ENCODE measurements around the gene BCKDK. TPM values are rescaled to one million over a fixed set of nuclear protein-coding genes. Genes with fewer than 3 reads are reported as not detected.

The BCKDK gene
- total RNA-seq, 1 experiment from 2014 or later, result 58.3 TPM

- no peaks in the 10 kb centered on the region for H3K4me1 Mint-ChIP-seq
- ChIA-PET POLR2A (no interaction called here), CTCF (interaction anchor here (1.3 kb wide), 2 partner anchors 56 to 133 kb away, joined by 3 to 8 read pairs; no protein-coding TSS in a partner anchor)
- H3K36me3 Mint-ChIP-seq, result peaks cover 15% of the 10 kb centered on the region
- no peaks in the 10 kb centered on the region for H3K9me3 Mint-ChIP-seq
- ATAC-seq (no peak), DNase-seq (ENCODE audit: low spot score) (no peak)
- no peak overlapping the region for H3K27ac Mint-ChIP-seq
- no peaks in the 10 kb centered on the region for H3K27me3 Mint-ChIP-seq (ENCODE audit: low read depth)
- no peak overlapping the region for H3K4me3 Mint-ChIP-seq
- TF ChIP-seq SP1 (CRISPR knock-in tag; conservative IDR thresholded peaks at IDR 0.05) (no peak), ZNF423 (CRISPR knock-in tag; IDR thresholded peaks at IDR 0.05) (no peak), HMGA2 (CRISPR knock-in tag; IDR thresholded peaks at IDR 0.05) (no peak), RELA (CRISPR knock-in tag; IDR thresholded peaks at IDR 0.05; ENCODE audit: borderline replicate concordance) (no peak), ELF4 (CRISPR knock-in tag; IDR thresholded peaks at IDR 0.05; ENCODE audit: low read depth) (no peak), STAT6 (CRISPR knock-in tag; conservative IDR thresholded peaks at IDR 0.05; ENCODE audit: low read depth) (no peak)
- TF ChIP-seq, protein P1, sequence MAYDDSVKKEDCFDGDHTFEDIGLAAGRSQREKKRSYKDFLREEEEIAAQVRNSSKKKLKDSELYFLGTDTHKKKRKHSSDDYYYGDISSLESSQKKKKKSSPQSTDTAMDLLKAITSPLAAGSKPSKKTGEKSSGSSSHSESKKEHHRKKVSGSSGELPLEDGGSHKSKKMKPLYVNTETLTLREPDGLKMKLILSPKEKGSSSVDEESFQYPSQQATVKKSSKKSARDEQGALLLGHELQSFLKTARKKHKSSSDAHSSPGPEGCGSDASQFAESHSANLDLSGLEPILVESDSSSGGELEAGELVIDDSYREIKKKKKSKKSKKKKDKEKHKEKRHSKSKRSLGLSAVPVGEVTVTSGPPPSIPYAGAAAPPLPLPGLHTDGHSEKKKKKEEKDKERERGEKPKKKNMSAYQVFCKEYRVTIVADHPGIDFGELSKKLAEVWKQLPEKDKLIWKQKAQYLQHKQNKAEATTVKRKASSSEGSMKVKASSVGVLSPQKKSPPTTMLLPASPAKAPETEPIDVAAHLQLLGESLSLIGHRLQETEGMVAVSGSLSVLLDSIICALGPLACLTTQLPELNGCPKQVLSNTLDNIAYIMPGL (CRISPR knock-in tag; IDR thresholded peaks at IDR 0.05), result no peak
Observed at GRCh38 chr16:31086629-31086906, 21.6 kb upstream of the BCKDK start.

GRCh38 chr16:31087481-31087880, 20.7 kb upstream of the BCKDK start:
- Mint-ChIP-seq H3K9me3 (no peaks in the 10 kb centered on the region), H3K4me1 (no peaks in the 10 kb centered on the region), H3K27ac (no peak overlapping the region), H3K4me3 (no peak overlapping the region), H3K36me3 (peaks cover 12% of the 10 kb centered on the region), H3K27me3 (ENCODE audit: low read depth) (no peaks in the 10 kb centered on the region)
- ChIA-PET POLR2A (no interaction called here), CTCF (no interaction called here)
- DNase-seq (ENCODE audit: low spot score) (no peak), ATAC-seq (no peak)
- TF ChIP-seq IRF2 (CRISPR knock-in tag; IDR thresholded peaks at IDR 0.05; ENCODE audit: borderline replicate concordance, low read depth), result no peak
- no peak for TF ChIP-seq ARID4B (CRISPR knock-in tag; IDR thresholded peaks at IDR 0.05; ENCODE audit: borderline replicate concordance)
- TF ChIP-seq, protein P2, sequence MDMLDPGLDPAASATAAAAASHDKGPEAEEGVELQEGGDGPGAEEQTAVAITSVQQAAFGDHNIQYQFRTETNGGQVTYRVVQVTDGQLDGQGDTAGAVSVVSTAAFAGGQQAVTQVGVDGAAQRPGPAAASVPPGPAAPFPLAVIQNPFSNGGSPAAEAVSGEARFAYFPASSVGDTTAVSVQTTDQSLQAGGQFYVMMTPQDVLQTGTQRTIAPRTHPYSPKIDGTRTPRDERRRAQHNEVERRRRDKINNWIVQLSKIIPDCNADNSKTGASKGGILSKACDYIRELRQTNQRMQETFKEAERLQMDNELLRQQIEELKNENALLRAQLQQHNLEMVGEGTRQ (CRISPR knock-in tag; IDR thresholded peaks at IDR 0.05), result no peak
- no peak for TF ChIP-seq TEAD4 (CRISPR knock-in tag; IDR thresholded peaks at IDR 0.05)
- no peak for TF ChIP-seq SOX15 (CRISPR knock-in tag; IDR thresholded peaks at IDR 0.05)
- no peak for TF ChIP-seq SP1 (CRISPR knock-in tag; conservative IDR thresholded peaks at IDR 0.05)
- TF ChIP-seq ETV6 (CRISPR knock-in tag; IDR thresholded peaks at IDR 0.05), result no peak
- TF ChIP-seq, protein P3, sequence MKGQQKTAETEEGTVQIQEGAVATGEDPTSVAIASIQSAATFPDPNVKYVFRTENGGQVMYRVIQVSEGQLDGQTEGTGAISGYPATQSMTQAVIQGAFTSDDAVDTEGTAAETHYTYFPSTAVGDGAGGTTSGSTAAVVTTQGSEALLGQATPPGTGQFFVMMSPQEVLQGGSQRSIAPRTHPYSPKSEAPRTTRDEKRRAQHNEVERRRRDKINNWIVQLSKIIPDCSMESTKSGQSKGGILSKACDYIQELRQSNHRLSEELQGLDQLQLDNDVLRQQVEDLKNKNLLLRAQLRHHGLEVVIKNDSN (CRISPR knock-in tag; IDR thresholded peaks at IDR 0.05), result no peak
- no peak for TF ChIP-seq CREB1 (CRISPR knock-in tag; IDR thresholded peaks at IDR 0.05)
- TF ChIP-seq, protein P4, sequence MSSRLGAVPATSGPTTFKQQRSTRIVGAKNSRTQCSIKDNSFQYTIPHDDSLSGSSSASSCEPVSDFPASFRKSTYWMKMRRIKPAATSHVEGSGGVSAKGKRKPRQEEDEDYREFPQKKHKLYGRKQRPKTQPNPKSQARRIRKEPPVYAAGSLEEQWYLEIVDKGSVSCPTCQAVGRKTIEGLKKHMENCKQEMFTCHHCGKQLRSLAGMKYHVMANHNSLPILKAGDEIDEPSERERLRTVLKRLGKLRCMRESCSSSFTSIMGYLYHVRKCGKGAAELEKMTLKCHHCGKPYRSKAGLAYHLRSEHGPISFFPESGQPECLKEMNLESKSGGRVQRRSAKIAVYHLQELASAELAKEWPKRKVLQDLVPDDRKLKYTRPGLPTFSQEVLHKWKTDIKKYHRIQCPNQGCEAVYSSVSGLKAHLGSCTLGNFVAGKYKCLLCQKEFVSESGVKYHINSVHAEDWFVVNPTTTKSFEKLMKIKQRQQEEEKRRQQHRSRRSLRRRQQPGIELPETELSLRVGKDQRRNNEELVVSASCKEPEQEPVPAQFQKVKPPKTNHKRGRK (CRISPR knock-in tag; IDR thresholded peaks at IDR 0.05; ENCODE audit: borderline replicate concordance), result no peak
- TF ChIP-seq GRHL2 (CRISPR knock-in tag; IDR thresholded peaks at IDR 0.05; ENCODE audit: insufficient replicate concordance, severe bottlenecking), result no peak
- TF ChIP-seq ESRRA (CRISPR knock-in tag; IDR thresholded peaks at IDR 0.05; ENCODE audit: borderline replicate concordance), result no peak
- TF ChIP-seq NR1H2 (CRISPR knock-in tag; IDR thresholded peaks at IDR 0.05), result no peak
- TF ChIP-seq ZNF219 (CRISPR knock-in tag; IDR thresholded peaks at IDR 0.05; ENCODE audit: borderline replicate concordance), result no peak
- TF ChIP-seq RORB (CRISPR knock-in tag; IDR thresholded peaks at IDR 0.05), result no peak
- no peak for TF ChIP-seq STAT6 (CRISPR knock-in tag; conservative IDR thresholded peaks at IDR 0.05; ENCODE audit: low read depth)

Data from WTC11 (cell line).